GM21717 (cell line): ENCODE measurements around the gene FLVCR2.
"Not testable (repeated sequence)": the region's sequence is repeated elsewhere in the genome, so short reads cannot be mapped to it uniquely, and the experiment has no call there.

Experiments used
- ATAC-seq: cut with Tn5 transposase; IDR thresholded peaks from one replicate; pipeline ENCODE4 v1.9.1; 2021; ENCODE audit warnings: mild to moderate bottlenecking, moderate library complexity; ENCODE audit not compliant: unreplicated experiment

FLVCR2 gene

GRCh38 chr14:75589931-75590330, 11.5 kb downstream of the FLVCR2 start:
- ATAC-seq = no peak

GRCh38 chr14:75591331-75591946, 13.0 kb downstream of the FLVCR2 start:
- no peak for ATAC-seq

- no peak for ATAC-seq
Measured at GRCh38 chr14:75591987-75592575, 13.7 kb downstream of the FLVCR2 start.

GRCh38 chr14:75595226-75595625, 16.8 kb downstream of the FLVCR2 start:
- no peak for ATAC-seq

- ATAC-seq = no peak
Measured at GRCh38 chr14:75597149-75597548, 18.7 kb downstream of the FLVCR2 start.

GRCh38 chr14:75600100-75600499, 21.7 kb downstream of the FLVCR2 start:
- not testable (repeated sequence) for ATAC-seq

- ATAC-seq = not testable (repeated sequence)
Measured at GRCh38 chr14:75601061-75601460, 22.6 kb downstream of the FLVCR2 start.

- ATAC-seq = no peak
Measured at GRCh38 chr14:75602503-75602902, 24.1 kb downstream of the FLVCR2 start.

- ATAC-seq = no peak
Measured at GRCh38 chr14:75604979-75605851, 26.8 kb downstream of the FLVCR2 start.

- ATAC-seq = no peak
Measured at GRCh38 chr14:75605916-75606315, 27.5 kb downstream of the FLVCR2 start.

- no peak for ATAC-seq
Measured at GRCh38 chr14:75607044-75607443, 28.6 kb downstream of the FLVCR2 start.

- ATAC-seq = no peak
Measured at GRCh38 chr14:75607842-75608640, 29.6 kb downstream of the FLVCR2 start.

- no peak for ATAC-seq
Measured at GRCh38 chr14:75609116-75609515, 30.7 kb downstream of the FLVCR2 start.

- ATAC-seq = no peak
Measured at GRCh38 chr14:75609606-75610475, 31.4 kb downstream of the FLVCR2 start.

- ATAC-seq = no peak
Measured at GRCh38 chr14:75610834-75611233, 32.4 kb downstream of the FLVCR2 start.

GRCh38 chr14:75612157-75612556, 33.7 kb downstream of the FLVCR2 start:
- ATAC-seq = no peak

- ATAC-seq = no peak
Measured at GRCh38 chr14:75614179-75614578, 35.8 kb downstream of the FLVCR2 start.

GRCh38 chr14:75615200-75615599, 36.8 kb downstream of the FLVCR2 start:
- peak; percentile 55 for ATAC-seq

GRCh38 chr14:75619548-75619947, 41.1 kb downstream of the FLVCR2 start:
- no peak for ATAC-seq

GRCh38 chr14:75625034-75625433, 46.6 kb downstream of the FLVCR2 start:
- ATAC-seq = no peak
